ENCODE data around the gene DIP2C. TPM values are rescaled to one million over a fixed set of nuclear protein-coding genes. Genes with fewer than 3 reads are reported as not detected.

The DIP2C gene
- total RNA-seq, 2 donors from 2014 or later = 13.0 to 13.7 TPM

DNA sequence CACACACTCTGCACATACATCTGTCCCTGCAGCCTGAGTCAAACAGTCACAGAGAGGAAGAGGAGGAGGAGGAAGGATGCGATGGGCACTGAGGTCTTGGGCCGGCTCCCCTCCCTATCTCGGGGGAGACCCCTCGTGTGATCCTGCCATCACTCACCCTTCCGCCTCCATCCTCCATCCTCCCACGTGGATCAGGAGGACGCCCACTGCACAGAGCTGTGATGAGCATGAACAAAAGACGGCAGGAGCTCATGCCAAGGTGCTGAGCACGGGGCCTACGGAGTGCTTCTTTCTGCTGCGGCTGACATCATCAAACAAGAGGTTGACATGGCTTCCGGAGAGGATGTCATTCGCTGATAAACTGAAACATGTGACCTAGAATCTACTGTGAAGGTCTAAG lies 68.0 kb downstream of the DIP2C start:
- H3K27me3 ChIP-seq (ENCODE audit: control insufficient read depth, insufficient read depth, low read length, poor library complexity, severe bottlenecking) = no peaks in the 10 kb centered on the region
- H3K9me3 Mint-ChIP-seq = no peaks in the 10 kb centered on the region
- no peak overlapping the region for H3K27ac Mint-ChIP-seq
- H3K9ac ChIP-seq (ENCODE audit: extremely low read depth, low read length, poor library complexity, severe bottlenecking) = no peak overlapping the region
- no peak overlapping the region for H3K4me3 ChIP-seq (ENCODE audit: low read length)
- no peak overlapping the region for H3K4me3 Mint-ChIP-seq
- no peaks in the 10 kb centered on the region for H3K27me3 Mint-ChIP-seq (ENCODE audit: insufficient read depth)
- peaks cover 4% of the 10 kb centered on the region for H3K36me3 Mint-ChIP-seq (ENCODE audit: low read depth)
- 91 to 95% methylated on average over 7 to 13 of the region's 13 CpGs for WGBS, 2 experiments (ENCODE audit: insufficient coverage in 1 of 2, insufficient read length in 1 of 2)
- no peak for DNase-seq
- H3K27ac ChIP-seq (ENCODE audit: low read depth, low read length) = peak overlapping the region; percentile 47
- H3K36me3 ChIP-seq (ENCODE audit: control insufficient read depth, insufficient read depth, low read length) = no peaks in the 10 kb centered on the region
- TF ChIP-seq, protein P1, sequence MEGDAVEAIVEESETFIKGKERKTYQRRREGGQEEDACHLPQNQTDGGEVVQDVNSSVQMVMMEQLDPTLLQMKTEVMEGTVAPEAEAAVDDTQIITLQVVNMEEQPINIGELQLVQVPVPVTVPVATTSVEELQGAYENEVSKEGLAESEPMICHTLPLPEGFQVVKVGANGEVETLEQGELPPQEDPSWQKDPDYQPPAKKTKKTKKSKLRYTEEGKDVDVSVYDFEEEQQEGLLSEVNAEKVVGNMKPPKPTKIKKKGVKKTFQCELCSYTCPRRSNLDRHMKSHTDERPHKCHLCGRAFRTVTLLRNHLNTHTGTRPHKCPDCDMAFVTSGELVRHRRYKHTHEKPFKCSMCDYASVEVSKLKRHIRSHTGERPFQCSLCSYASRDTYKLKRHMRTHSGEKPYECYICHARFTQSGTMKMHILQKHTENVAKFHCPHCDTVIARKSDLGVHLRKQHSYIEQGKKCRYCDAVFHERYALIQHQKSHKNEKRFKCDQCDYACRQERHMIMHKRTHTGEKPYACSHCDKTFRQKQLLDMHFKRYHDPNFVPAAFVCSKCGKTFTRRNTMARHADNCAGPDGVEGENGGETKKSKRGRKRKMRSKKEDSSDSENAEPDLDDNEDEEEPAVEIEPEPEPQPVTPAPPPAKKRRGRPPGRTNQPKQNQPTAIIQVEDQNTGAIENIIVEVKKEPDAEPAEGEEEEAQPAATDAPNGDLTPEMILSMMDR (conservative IDR thresholded peaks at IDR 0.05) = no peak
- H3K4me1 ChIP-seq (ENCODE audit: control insufficient read depth, insufficient read depth, low read length) = peaks cover 14% of the 10 kb centered on the region
- H3K9me3 ChIP-seq (ENCODE audit: control insufficient read depth, low read length) = no peaks in the 10 kb centered on the region
- H3K4me1 Mint-ChIP-seq = peaks cover 17% of the 10 kb centered on the region

DNA sequence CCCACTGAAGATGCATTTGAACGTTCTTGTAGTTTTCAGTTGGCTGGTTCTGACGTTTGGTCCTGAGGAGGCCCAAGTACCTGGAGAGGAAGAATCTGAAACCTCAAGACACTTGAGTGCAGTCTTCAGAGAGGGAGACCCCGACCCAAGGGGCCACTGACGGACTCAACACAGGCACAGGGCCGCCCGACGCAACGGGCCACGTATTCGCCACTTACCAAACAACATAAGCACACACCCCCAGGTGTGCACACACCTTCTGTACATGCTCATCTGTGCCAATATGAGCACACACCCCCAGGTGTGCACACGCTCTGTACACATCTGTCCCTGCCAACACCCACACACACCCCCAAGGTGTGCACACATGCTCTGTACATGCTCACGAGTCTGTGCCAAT lies 68.5 kb downstream of the DIP2C start:
- 88 to 97% methylated on average over 3 to 12 of the region's 12 CpGs for WGBS, 2 experiments (ENCODE audit: insufficient coverage in 1 of 2, insufficient read length in 1 of 2)
- H3K36me3 ChIP-seq (ENCODE audit: control insufficient read depth, insufficient read depth, low read length) = no peaks in the 10 kb centered on the region
- Mint-ChIP-seq H3K27me3 (ENCODE audit: insufficient read depth) (no peaks in the 10 kb centered on the region), H3K27ac (no peak overlapping the region), H3K36me3 (ENCODE audit: low read depth) (peaks cover 4% of the 10 kb centered on the region), H3K4me1 (peaks cover 16% of the 10 kb centered on the region), H3K4me3 (no peak overlapping the region), H3K9me3 (no peaks in the 10 kb centered on the region)
- TF ChIP-seq, protein P1 (conservative IDR thresholded peaks at IDR 0.05) = no peak
- no peak overlapping the region for H3K27ac ChIP-seq (ENCODE audit: low read depth, low read length)
- no peak for DNase-seq
- no peak overlapping the region for H3K9ac ChIP-seq (ENCODE audit: extremely low read depth, low read length, poor library complexity, severe bottlenecking)
- H3K9me3 ChIP-seq (ENCODE audit: control insufficient read depth, low read length) = no peaks in the 10 kb centered on the region
- H3K4me3 ChIP-seq (ENCODE audit: low read length) = no peak overlapping the region
- H3K4me1 ChIP-seq (ENCODE audit: control insufficient read depth, insufficient read depth, low read length) = peaks cover 14% of the 10 kb centered on the region
- H3K27me3 ChIP-seq (ENCODE audit: control insufficient read depth, insufficient read depth, low read length, poor library complexity, severe bottlenecking) = no peaks in the 10 kb centered on the region

DNA sequence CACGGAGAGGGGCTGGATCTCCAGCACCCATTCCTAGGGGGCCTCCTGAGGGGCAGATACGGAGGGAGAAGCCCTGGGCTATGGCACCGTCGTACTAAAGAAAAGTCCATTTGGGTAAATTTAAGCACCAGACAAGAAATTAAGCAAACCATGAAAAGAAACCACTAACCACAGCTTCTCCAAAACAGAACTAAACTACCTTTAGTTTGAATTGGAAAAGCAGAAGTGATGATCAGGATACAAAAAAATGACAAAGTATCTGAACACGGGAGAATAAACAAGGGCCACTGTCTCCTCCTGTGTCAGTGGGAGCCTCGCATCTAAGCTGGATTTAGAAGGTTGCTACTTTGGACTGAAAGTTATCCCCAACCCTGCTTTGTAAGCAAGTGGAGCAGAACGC lies 69.1 kb downstream of the DIP2C start:
- Histone ChIP-seq H3K27me3 (ENCODE audit: control insufficient read depth, insufficient read depth, low read length, poor library complexity, severe bottlenecking) (no peaks in the 10 kb centered on the region), H3K4me1 (ENCODE audit: control insufficient read depth, insufficient read depth, low read length) (peaks cover 14% of the 10 kb centered on the region), H3K9me3 (ENCODE audit: control insufficient read depth, low read length) (no peaks in the 10 kb centered on the region), H3K27ac (ENCODE audit: low read depth, low read length) (no peak overlapping the region), H3K4me3 (ENCODE audit: low read length) (no peak overlapping the region), H3K36me3 (ENCODE audit: control insufficient read depth, insufficient read depth, low read length) (no peaks in the 10 kb centered on the region), H3K9ac (ENCODE audit: extremely low read depth, low read length, poor library complexity, severe bottlenecking) (no peak overlapping the region)
- Mint-ChIP-seq H3K9me3 (no peaks in the 10 kb centered on the region), H3K4me3 (no peak overlapping the region), H3K36me3 (ENCODE audit: low read depth) (peaks cover 4% of the 10 kb centered on the region), H3K27ac (no peak overlapping the region), H3K27me3 (ENCODE audit: insufficient read depth) (no peaks in the 10 kb centered on the region), H3K4me1 (peaks cover 11% of the 10 kb centered on the region)
- DNase-seq = no peak
- WGBS, 2 experiments (ENCODE audit: insufficient coverage in 1 of 2, insufficient read length in 1 of 2) = 95 to 97% methylated on average over 5 to 7 of the region's 7 CpGs
- TF ChIP-seq, protein P1 (conservative IDR thresholded peaks at IDR 0.05) = no peak
